HG02588 (cell line): ENCODE results near the gene DCAF15.
"Not testable (repeated sequence)": the region's sequence is repeated elsewhere in the genome, so short reads cannot be mapped to it uniquely, and the experiment has no call there.

ENCODE experiments used
- ATAC-seq: cut with Tn5 transposase; IDR thresholded peaks from one replicate; pipeline ENCODE4 v1.9.1; 2021; ENCODE audit warnings: mild to moderate bottlenecking, moderate library complexity; ENCODE audit not compliant: unreplicated experiment

DCAF15 gene, protein sequence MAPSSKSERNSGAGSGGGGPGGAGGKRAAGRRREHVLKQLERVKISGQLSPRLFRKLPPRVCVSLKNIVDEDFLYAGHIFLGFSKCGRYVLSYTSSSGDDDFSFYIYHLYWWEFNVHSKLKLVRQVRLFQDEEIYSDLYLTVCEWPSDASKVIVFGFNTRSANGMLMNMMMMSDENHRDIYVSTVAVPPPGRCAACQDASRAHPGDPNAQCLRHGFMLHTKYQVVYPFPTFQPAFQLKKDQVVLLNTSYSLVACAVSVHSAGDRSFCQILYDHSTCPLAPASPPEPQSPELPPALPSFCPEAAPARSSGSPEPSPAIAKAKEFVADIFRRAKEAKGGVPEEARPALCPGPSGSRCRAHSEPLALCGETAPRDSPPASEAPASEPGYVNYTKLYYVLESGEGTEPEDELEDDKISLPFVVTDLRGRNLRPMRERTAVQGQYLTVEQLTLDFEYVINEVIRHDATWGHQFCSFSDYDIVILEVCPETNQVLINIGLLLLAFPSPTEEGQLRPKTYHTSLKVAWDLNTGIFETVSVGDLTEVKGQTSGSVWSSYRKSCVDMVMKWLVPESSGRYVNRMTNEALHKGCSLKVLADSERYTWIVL

DNA sequence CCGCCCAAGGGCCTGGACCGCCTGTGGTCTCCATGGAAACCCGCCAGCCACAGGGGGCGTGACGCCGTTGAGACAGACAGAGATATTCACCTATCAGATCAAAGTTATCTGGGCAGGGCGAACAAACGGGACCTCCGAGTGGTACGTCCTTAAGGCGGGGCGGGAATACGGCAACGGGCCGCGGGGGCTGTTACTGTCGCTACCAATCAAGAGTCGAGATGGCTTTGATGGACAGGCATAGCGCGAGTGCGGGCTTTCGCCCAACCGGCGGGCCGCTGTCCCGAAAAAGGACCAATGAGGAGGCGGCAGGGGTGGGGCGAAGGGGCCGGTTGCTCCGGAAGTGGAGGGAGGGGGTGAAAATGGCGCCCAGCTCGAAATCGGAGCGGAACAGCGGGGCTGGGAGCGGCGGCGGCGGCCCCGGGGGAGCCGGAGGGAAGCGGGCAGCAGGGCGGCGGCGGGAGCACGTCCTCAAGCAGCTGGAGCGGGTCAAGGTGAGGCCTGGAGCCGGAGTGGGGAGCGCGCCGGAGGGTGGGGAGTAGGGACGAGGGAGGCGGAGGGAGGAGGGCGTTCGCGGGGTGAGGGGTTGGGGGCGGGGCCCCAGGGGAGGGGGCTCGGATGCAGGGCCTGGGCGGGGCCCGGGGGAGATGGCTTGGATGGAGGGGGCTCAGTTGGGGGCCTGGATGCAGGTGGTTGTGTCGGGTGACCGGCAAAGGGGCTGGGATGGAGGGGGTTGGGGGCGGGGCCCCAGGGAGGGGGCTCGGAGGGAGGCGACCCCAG is at the start of gene DCAF15:
TSS of gene DCAF15 (plus strand) at position 356 of the 777 bp plus-strand sequence. CDS start at position 360, 4 bp downstream.
- ATAC-seq, result peak; percentile 95

DNA sequence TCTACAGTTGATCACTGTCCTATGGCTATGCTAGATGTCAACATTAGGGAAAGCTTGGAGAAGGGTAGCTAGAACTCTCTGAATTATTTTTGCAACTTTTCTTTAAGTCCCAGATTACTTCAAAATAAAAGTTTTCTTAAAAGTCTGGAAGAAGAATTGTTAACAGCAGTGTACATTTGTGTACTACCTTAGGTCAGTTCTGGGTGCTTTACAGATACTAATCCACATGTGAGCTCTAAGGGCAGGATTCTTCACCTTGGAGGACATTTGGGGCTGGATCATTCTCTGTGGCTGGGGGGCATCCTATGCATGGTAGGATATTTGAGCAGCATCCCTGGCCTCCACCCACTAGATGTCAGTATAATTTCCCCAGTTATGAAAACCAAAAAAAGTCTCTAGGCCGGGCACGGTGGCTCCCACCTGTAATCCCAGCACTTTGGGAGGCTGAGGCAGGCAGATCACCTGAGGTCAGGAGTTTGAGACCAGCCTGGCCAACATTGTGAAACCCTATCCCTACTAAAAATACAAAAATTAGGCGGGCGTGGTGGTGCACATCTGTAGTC is 49.2 kb upstream of the DCAF15 start:
- no peak for ATAC-seq

DNA sequence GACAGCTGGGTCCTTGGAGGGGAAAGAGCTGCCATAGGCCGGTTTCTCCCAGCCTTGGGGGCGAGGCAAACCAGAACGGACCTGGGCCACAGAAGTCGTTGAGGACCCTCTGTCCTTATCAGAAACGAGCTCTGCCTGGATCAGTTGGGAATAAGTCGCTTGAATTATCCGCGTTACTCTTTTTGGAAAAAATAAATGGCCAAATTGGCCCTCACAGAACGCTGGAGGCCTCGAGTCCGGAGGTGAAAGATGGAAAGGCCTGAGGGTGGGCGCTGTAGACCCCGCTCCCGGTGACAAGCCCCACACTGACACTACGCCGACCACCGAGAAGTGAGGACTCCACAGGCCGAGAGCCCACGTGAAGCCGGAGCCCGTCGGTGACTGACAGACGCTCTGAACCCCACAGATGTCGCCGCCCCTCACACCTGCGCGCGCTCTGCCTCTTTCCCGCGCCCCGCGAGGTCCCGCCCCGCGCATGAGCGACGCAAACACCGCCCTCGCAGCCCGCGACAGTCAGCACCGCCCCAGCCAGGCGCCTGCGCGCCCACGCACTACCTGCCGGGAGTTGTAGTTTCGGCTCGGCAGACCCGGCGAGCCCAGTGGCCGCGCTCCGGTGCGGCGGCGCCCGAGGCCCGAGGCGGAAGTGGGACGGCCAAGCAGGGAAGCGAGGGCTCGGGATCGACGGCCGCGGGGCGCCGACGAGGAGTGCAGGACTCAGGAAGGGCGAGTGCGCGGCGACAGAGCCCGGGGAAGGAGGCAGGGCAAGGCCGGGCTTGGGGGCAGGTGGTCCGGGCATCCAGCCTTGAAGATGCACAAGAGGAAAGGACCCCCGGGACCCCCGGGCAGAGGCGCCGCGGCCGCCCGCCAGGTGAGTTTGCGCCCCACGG is 46.4 kb upstream of the DCAF15 start, which contains the start of the genes BRME1 and CC2D1A:
TSS of gene BRME1 (minus strand) at position 484 of the 887 bp plus-strand sequence. CDS start 1,225 bp downstream, outside the sequence.
TSS of gene CC2D1A (plus strand) at position 568 of the 887 bp plus-strand sequence. CDS start at position 809, 241 bp downstream.
- ATAC-seq, result peak; percentile 94

DNA sequence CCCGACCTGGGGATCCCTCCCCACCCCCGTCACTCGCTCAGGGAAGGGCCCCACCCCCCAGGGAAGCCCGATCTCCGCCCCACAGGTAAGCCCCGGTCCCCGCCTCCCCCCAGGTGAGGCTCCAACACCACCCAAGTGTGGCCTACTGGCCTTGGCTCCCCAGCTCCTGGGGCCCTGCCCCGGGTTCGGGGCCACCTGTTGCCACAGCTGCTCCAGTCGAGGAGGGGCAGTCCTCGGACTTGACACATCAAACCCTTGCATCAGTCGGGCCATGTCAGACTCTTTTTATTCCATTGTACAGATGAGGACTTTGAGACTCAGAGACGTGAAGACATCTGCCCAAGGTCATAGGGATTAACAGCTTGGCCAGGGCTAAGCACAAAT is 45.8 kb upstream of the DCAF15 start:
- peak; percentile 10 for ATAC-seq

DNA sequence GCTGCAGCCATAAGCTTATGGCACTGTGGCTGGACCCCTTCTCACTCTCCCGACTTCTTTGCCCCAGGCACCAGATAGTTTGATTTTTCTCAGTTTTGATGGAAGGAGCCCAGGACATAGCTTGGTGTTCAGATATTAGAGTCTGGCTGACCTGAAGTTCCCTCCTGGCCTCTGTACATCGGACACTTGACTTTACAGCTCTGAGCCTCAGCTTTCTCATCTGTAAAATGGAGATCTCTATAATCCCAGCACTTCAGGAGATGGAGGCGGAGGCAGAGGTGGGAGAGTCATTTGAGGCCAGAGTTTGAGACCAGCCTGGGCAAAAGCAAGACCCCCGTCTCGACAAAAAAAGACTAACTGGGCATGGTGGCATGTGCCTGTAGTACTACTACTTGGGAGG is 45.4 kb upstream of the DCAF15 start:
- ATAC-seq, result no peak

DNA sequence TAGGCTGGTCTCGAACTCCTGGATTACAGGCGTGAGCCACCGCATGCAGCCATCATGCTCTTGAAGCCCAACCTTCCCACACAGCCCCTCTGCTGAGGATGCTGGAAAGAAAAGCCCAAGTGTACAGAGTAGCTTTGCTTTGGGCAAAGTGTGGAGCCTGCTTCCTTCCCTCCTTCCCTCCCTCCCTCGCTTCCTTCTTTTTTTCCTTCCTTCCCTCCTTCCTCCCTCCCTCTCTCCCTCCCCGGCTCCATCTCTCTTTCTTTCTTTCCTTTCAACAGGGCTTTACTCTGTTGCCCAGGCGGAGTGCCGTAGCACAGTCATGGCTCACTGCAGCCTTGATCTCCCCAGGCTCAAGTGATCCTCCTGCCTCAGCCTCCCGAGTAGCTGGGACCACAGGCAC is 43.6 kb upstream of the DCAF15 start:
- no peak for ATAC-seq

DNA sequence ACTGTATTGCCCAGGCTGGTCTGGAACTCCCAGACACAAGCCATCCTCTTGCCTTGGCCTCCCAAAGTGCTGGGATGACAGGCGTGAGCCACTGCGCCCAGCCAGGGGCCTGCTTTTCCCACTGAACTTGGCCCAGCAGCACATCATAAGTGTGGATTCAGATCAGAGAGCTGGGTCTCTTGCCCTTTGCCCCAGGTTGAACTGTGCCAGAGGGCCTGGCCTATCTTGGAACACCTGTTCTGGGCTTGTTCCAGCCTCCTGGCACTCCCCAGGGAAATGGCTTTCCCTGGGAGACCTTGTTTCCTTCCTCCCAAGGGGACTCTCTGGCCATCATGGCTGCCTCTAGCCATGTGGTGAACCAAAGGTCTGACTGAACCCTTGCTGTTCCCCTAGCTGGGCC is 42.9 kb upstream of the DCAF15 start:
- no peak for ATAC-seq

DNA sequence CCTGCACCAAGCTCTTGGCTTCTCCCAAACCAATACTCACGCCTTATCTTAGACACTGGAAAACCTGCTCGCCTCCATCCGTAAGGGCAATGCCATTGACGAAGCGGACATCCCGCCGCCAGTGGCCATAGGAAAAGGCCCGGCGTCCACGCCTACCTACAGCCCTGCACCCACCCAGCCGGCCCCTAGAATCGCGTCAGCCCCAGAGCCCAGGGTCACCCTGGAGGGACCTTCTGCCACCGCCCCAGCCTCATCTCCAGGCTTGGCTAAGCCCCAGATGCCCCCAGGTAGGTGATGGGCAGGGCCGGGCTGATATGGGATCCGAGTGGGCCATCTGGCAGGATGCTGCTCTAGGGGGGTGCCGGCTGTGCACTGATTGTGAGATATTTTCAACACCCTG is 39.0 kb upstream of the DCAF15 start:
- ATAC-seq, result no peak

DNA sequence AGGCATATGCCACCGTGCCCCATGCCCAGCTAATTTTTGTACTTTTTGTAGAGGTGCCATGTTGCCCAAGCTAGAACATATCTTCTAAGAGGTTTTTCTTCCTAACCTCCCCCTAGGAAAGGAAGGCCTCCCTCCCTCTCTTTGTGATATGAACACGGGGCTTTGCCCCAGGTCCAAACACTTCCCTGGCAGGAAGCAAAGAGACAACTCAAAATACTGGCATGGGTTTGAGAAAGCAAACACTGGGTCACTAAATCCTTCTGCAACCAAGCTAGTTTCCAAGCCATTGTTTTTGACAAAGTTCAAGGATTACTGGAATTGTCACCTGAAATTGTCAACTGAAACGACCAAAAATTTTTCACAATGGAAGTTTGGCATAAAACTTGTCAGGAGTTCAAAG is 37.5 kb upstream of the DCAF15 start:
- no peak for ATAC-seq

DNA sequence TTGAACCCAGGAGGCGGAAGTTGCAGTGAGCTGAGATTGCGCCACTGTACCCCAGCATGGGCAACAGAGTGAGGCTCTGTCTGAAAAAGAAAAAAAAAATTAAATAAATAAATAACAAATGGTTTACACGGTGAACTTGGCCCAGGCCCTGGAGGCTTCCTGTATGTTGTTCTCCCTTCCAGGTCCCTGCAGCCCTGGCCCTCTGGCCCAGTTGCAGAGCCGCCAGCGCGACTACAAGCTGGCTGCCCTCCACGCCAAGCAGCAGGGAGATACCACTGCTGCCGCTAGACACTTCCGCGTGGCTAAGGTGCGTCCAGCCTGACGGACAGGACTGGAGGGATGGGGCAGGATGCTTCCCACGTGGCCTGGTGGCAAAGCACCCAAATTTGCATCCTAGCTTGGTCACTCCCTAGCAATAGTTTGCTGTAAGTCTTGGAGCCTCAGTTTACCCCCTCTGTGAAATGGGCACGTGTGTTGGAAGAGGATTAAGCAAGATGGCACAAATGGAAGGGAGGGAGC is 34.4 kb upstream of the DCAF15 start:
- no peak for ATAC-seq

DNA sequence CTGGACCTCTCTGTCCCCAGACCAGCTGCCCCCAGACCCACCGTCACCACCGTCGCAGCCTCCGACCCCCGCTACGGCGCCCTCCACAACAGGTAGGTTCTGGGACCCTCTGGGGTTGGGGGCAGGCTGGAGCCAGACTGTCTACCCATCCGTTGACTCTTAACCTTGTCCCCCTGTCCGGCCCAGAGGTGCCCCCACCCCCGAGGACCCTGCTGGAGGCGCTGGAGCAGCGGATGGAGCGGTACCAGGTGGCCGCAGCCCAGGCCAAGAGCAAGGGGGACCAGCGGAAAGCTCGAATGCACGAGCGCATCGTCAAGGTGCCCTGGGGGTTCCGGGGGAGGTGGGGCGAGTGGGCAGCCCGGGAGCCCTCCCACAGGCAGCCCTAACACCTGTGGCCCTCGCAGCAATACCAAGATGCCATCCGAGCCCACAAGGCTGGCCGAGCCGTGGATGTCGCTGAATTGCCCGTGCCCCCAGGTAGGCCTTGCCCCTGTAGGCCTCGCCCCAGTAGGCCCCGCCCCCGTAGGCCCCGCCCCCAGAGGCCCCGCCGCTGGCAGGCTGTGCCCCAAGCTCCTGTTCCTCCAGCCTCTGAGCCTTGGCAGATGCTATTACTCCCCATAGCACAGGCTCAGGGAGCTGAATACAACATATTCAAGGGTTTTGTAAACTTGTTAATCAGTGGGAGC is 33.4 kb upstream of the DCAF15 start:
- no peak for ATAC-seq

DNA sequence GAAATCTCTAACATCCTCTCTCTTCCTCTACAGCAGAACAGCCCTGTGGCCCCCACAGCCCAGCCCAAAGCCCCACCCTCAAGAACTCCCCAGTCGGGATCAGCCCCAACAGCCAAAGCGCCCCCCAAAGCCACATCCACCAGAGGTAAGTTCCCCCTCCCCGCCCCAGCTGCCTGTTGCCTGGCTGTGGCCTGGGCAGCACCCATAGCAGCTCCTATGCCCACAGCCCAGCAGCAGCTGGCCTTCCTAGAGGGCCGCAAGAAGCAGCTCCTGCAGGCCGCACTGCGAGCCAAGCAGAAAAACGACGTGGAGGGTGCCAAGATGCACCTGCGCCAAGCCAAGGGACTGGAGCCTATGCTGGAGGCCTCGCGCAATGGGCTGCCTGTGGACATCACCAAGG is 31.8 kb upstream of the DCAF15 start:
- no peak for ATAC-seq

DNA sequence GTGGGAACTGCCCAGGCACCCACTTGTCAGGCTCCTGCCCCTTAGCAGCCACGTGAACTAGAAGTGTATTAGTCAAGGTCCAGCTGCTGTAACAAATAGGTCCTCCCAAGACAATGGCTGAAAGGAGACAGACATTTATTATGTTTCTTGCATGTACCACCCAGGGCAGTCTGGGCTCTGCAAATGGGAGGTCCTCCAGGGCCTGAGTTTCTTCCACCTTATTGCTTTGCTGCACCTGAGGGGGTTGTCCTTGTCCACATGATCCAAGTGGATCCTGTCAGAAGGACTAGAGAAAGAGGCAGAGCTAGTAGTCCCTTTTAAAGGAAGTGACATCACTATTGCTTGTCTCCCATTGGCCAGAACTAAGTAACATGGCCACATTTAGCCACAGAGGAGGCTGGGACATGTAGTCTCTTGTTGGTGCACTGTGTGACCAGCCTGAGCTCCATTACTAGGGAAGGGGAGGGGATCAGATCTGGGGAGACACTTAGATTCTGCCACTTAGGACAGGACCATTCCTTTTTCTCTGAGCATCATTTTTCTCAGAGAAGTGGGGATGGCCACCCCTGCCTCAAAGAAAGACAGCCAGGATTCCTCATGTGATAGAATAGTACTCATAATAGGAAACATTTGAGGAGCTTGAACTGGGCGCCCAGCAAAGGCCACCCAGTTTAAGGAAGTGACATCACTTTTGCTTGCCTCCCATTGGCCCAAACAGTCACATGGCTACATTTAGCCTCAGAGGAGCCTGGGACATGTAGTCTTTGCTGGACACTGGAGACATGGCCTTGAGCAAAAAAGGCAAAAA is 31.2 kb upstream of the DCAF15 start:
- ATAC-seq, result no peak

DNA sequence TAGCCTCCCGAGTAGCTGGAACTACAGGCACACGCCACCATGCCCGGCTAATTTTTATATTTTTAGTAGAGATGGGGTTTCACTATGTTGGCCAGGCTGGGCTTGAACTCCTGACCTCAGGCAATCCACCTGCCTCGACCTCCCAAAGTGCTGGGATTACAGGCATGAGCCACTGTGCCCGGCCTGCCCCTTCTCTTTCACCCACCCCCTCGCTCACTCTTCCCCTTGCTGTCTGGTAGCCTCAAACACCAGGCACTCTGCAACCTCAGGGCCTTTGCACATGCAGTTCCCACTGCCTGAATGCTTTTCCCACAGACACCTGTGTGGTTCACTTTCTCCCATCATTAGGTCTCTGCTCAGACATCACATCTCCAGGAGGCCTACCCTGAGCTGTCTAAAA is 30.2 kb upstream of the DCAF15 start:
- not testable (repeated sequence) for ATAC-seq

DNA sequence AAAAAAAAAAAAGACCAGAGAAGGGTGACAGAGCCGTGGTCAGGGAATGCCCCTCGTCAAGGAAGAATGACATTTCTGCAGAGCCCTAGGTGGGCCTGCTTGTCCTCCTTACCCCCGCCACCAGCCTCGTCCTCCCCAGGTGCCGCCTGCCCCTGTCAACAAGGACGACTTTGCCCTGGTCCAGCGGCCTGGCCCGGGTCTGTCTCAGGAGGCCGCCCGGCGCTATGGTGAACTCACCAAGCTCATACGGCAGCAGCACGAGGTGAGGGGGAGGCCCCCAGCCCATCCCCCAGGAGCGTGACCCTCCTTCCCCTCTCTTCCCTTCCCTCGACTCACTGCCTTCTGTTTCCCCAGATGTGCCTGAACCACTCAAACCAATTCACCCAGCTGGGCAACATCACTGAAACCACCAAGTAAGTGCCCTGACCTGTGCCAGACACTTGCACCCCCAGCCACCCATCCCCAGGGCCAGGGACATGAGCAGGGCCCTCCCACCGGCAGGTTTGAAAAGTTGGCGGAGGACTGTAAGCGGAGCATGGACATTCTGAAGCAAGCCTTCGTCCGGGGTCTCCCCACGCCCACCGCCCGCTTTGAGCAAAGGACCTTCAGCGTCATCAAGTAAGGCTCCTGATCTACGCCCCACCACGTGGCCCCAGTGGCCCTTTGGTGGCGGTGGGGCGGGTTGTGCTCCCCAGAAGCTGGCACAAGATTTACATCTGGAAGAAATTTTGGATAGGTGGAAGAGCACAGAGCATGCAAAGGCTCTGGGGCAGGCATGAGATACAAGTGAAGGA is 28.9 kb upstream of the DCAF15 start:
- no peak for ATAC-seq

DNA sequence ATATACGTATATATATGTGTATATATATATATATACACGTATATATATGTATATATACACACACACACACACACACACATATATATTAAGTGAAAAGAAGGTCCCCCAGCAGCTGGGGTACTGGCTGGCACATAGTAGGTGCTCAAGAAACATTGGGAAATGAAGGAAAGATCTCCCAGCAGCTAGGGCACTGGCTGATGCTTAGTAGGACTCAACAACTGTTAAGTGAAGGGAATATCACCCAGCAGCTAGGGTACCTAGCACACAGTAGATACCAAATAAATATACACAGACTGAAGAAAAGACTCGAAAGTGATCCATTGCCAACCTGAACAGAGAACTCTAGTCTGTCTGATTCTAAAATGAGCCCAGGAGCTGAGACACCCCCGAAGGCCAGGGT is 26.3 kb upstream of the DCAF15 start:
- no peak for ATAC-seq

DNA sequence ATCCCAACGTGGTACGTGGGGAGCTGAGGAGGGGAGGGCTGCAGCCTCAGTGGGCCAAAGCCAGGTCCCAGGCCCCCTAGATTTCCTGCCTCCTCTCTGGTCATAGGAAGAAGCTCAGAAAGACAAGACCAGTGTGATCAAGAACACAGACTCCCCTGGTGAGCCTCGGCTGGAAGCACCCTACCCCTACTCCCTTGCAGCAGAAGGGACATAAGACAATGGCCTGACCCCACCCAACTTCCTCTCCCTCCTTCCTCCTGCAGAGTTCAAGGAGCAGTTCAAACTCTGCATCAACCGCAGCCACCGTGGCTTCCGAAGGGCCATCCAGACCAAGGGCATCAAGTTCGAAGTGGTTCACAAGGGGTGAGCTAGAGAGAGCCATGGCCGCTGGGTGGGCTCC is 25.6 kb upstream of the DCAF15 start:
- no peak for ATAC-seq

DNA sequence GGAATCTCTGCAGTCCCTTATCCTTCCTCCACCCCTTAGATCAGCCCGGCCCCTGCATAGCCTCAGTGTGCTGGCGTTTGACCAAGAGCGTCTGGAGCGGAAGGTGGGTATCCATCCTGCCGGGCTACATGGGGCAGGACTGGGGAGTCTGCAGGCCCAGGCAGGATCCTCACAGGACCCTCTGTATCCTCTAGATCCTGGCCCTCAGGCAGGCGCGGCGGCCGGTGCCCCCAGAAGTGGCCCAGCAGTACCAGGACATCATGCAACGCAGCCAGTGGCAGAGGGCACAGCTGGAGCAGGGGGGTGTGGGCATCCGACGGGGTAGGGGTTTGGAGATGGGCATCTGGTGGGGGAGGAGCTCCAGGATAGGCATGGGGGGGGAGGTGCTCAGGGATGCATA is 23.0 kb upstream of the DCAF15 start:
- ATAC-seq, result no peak
